GM21723 (cell line): ENCODE results near the gene SALL3.

Experiments used
- ATAC-seq: cut with Tn5 transposase; IDR thresholded peaks from one replicate; pipeline ENCODE4 v1.9.1; 2021; ENCODE audit warnings: mild to moderate bottlenecking, moderate library complexity; ENCODE audit not compliant: unreplicated experiment

Gene SALL3

GRCh38 chr18:79000997-79001396 lies 21.4 kb downstream of the SALL3 start:
- ATAC-seq = no peak

GRCh38 chr18:79005653-79006052 lies 26.0 kb downstream of the SALL3 start:
- no peak for ATAC-seq

- no peak for ATAC-seq
Measured at GRCh38 chr18:79006106-79006795, 26.6 kb downstream of the SALL3 start.

GRCh38 chr18:79007440-79007839 lies 27.8 kb downstream of the SALL3 start:
- no peak for ATAC-seq

- no peak for ATAC-seq
Measured at GRCh38 chr18:79008356-79008940, 28.8 kb downstream of the SALL3 start.

- no peak for ATAC-seq
Measured at GRCh38 chr18:79010802-79011201, 31.2 kb downstream of the SALL3 start.

- no peak for ATAC-seq
Measured at GRCh38 chr18:79011300-79011870, 31.8 kb downstream of the SALL3 start.

DNA sequence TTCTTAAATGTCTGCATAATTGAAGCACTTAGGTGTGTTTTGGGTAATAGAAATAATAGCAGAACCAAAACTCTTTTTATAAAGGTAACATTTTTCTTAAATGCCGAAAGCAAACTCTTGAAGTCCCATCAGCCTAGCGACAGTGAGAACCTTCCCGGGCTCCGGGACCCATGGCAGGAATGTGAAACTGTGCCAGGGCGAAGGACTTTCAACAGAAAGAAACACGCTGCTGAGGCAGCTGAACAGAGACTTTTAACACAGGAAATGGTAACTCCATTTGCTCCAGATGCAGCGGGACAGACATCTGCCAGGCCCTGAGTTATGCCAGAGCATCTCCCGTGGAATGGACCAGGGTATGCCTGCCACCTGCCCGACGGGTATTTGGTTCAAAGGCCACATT lies 34.3 kb downstream of the SALL3 start:
- no peak for ATAC-seq

- no peak for ATAC-seq
Measured at GRCh38 chr18:79018911-79019310, 39.3 kb downstream of the SALL3 start.

DNA sequence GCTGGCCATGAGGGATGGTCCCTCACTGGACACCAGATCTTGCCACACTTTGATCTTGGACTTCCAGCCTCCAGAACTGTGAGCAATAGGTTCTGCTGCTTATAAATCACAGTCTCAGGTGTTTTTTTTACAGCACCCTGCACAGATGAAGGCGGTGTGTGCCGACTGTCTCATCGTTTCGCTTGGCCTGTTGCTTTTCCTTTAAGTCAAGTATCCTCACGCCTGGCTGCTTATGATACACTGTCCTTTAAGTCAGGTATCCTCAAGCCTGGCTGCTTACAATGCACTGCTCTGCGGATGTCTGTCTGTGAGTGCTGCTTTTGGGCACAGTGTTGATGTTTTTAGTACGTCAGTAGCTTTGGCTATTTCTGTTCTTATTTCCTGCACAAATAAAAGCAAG lies 40.3 kb downstream of the SALL3 start:
- ATAC-seq = no peak

- ATAC-seq = no peak
Measured at GRCh38 chr18:79022603-79023002, 43.0 kb downstream of the SALL3 start.

- ATAC-seq = no peak
Measured at GRCh38 chr18:79026491-79026890, 46.9 kb downstream of the SALL3 start.

GRCh38 chr18:79030680-79031079 lies 51.1 kb downstream of the SALL3 start:
- ATAC-seq = no peak

- no peak for ATAC-seq
Measured at GRCh38 chr18:79042276-79042675, 62.7 kb downstream of the SALL3 start.

- ATAC-seq = no peak
Measured at GRCh38 chr18:79043288-79043687, 63.7 kb downstream of the SALL3 start.

DNA sequence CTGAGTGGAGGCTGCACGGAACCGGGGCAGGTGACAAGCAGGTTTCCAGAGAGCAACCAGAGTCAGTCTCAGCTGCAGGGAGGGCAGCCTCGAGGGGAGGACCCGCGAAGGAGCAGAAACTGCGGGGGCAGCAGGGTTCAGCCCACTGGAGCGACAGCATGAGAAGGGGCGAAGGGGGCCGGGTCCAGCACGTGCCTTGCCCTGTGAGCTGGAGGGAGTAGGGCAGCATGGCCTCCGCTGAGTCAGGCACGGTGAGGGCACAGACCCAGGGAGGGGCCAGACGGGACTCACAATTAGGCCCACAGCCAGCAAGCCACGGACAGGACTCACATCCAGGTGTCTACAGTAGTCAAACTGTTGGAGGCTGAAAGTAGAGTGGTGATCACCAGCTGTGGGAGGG lies 66.9 kb downstream of the SALL3 start:
- ATAC-seq = no peak

GRCh38 chr18:79047556-79048244 lies 68.1 kb downstream of the SALL3 start:
- no peak for ATAC-seq

DNA sequence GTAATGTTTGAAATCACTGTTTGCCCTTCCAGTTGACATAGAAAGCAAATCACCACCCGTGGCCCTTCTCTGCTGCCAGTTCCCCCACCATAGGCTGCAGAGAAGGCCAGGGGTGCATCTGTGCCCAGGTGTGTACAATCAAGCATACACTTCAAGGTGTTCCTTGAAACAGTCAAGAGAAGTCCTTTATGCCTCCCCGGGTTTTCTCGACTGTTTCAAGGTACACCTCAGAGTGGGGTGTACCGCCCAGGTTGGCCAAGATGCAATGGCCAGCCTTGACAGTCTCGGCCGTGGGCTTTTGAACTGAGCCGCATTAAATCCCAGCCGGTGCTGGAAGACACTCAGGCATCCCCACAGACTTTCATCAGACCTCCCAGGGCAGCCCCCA lies 68.6 kb downstream of the SALL3 start:
- ATAC-seq = no peak

DNA sequence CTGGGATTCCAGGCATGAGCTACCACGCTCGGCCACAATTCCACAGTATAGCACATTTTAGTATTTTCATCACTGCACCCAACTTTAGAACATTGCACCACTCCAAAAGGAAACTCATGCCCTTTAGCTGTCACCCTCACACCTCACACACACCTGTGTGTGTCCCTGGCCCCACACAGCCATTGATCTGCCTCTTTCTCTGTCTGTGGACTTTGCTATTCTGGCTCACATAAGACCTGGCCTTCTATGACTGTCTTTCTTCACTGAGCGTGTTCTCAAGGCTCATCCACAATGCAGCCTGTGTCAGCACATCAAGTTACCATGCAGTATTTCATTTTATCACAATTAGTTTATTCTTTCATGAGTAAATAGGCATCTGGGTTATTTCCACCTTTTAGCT lies 69.9 kb downstream of the SALL3 start:
- no peak for ATAC-seq
